Measurements from ENCODE around the gene RNU11.
"Not testable (repeated sequence)": the region's sequence is repeated elsewhere in the genome, so short reads cannot be mapped to it uniquely, and the experiment has no call there.

The RNU11 gene

GRCh38 chr1:28680151-28680550 lies 31.8 kb downstream of the RNU11 start:
- peaks cover 9% of the 10 kb centered on the region for H3K36me3 Mint-ChIP-seq (ENCODE audit: low read depth)
- no peaks in the 10 kb centered on the region for H3K27me3 Mint-ChIP-seq (ENCODE audit: low read depth)
- H3K4me3 Mint-ChIP-seq = no peak overlapping the region
- H3K9me3 Mint-ChIP-seq = no peaks in the 10 kb centered on the region
- no peak overlapping the region for H3K27ac Mint-ChIP-seq
- peaks cover 11% of the 10 kb centered on the region for H3K4me1 Mint-ChIP-seq (ENCODE audit: low read depth)

- H3K9me3 Mint-ChIP-seq = no peaks in the 10 kb centered on the region
- no peaks in the 10 kb centered on the region for H3K27me3 Mint-ChIP-seq (ENCODE audit: low read depth)
- H3K27ac Mint-ChIP-seq = no peak overlapping the region
- H3K36me3 Mint-ChIP-seq (ENCODE audit: low read depth) = peaks cover 23% of the 10 kb centered on the region
- no peak overlapping the region for H3K4me3 Mint-ChIP-seq
- H3K4me1 Mint-ChIP-seq (ENCODE audit: low read depth) = peaks cover 13% of the 10 kb centered on the region
Measured at GRCh38 chr1:28682840-28683239, 34.4 kb downstream of the RNU11 start.

GRCh38 chr1:28684937-28685336 lies 36.5 kb downstream of the RNU11 start:
- no peak overlapping the region for H3K27ac Mint-ChIP-seq
- H3K4me1 Mint-ChIP-seq (ENCODE audit: low read depth) = peaks cover 13% of the 10 kb centered on the region
- peaks cover 28% of the 10 kb centered on the region for H3K36me3 Mint-ChIP-seq (ENCODE audit: low read depth)
- H3K4me3 Mint-ChIP-seq = no peak overlapping the region
- H3K27me3 Mint-ChIP-seq (ENCODE audit: low read depth) = no peaks in the 10 kb centered on the region
- no peaks in the 10 kb centered on the region for H3K9me3 Mint-ChIP-seq

GRCh38 chr1:28691627-28692026 lies 43.2 kb downstream of the RNU11 start:
- H3K27ac Mint-ChIP-seq; H3K27me3 Mint-ChIP-seq (ENCODE audit: low read depth); H3K4me1 Mint-ChIP-seq (ENCODE audit: low read depth); H3K9me3 Mint-ChIP-seq; H3K4me3 Mint-ChIP-seq: not testable (repeated sequence)
- peaks cover 33% of the 10 kb centered on the region for H3K36me3 Mint-ChIP-seq (ENCODE audit: low read depth)
